Panc1 (cell line): ENCODE results near the gene MAEA.

Experiments used
- POLR2AphosphoS5 ChIP-seq: IDR thresholded peaks from 2 replicates; pipeline ENCODE4 v1.6.1; 2012; ENCODE audit warnings: mild to moderate bottlenecking, low read depth, low read length, moderate library complexity
- REST ChIP-seq, 2 experiments: IDR thresholded peaks; 2 replicates each; pipeline ENCODE4 v1.6.1; 2011 to 2012; ENCODE audit warnings: low read depth in 2 of 2, control low read depth in 1 of 2, low read length in 1 of 2, mild to moderate bottlenecking in 1 of 2, moderate library complexity in 1 of 2; ENCODE audit not compliant: insufficient read depth in 1 of 2
- SIN3A ChIP-seq: IDR thresholded peaks from 2 replicates; pipeline ENCODE4 v1.6.1; 2012; ENCODE audit warnings: low read depth, mild to moderate bottlenecking, low read length, moderate library complexity, borderline replicate concordance; ENCODE audit not compliant: insufficient read depth
- TCF7L2 ChIP-seq: IDR thresholded peaks from 2 replicates; pipeline ENCODE4 v1.6.1; 2011; ENCODE audit warnings: mild to moderate bottlenecking, low read depth, low read length, inconsistent platforms
- TF ChIP-seq, protein P1 (sequence below): fragments of 450-650 bp; IDR thresholded peaks from 2 replicates; pipeline ENCODE4 v1.5.1; 2017; ENCODE audit warnings: mild to moderate bottlenecking

GRCh38 chr4:1290165-1290977 is 680 bp downstream of the MAEA start:
- TF ChIP-seq, protein P1, sequence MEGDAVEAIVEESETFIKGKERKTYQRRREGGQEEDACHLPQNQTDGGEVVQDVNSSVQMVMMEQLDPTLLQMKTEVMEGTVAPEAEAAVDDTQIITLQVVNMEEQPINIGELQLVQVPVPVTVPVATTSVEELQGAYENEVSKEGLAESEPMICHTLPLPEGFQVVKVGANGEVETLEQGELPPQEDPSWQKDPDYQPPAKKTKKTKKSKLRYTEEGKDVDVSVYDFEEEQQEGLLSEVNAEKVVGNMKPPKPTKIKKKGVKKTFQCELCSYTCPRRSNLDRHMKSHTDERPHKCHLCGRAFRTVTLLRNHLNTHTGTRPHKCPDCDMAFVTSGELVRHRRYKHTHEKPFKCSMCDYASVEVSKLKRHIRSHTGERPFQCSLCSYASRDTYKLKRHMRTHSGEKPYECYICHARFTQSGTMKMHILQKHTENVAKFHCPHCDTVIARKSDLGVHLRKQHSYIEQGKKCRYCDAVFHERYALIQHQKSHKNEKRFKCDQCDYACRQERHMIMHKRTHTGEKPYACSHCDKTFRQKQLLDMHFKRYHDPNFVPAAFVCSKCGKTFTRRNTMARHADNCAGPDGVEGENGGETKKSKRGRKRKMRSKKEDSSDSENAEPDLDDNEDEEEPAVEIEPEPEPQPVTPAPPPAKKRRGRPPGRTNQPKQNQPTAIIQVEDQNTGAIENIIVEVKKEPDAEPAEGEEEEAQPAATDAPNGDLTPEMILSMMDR, result no peak
- TF ChIP-seq REST (IDR thresholded peaks at IDR 0.05; ENCODE audit: insufficient read depth in 1 of 2, low read depth in 2 of 2, low read length in 1 of 2), result no peak
- TF ChIP-seq POLR2AphosphoS5, result no peak
- TF ChIP-seq SIN3A, result no peak
- TF ChIP-seq TCF7L2, result no peak
